ENCODE results near the gene ZNF423.

The ZNF423 gene

GRCh38 chr16:49733313-49734009 is 122.5 kb downstream of the ZNF423 start:
- in situ Hi-C loops (cut with MboI; ENCODE audit: low sequenced_read_pairs) = no loop called here

GRCh38 chr16:49731911-49732310 is 124.0 kb downstream of the ZNF423 start:
- in situ Hi-C loops (cut with MboI; ENCODE audit: low sequenced_read_pairs) = no loop called here

GRCh38 chr16:49730772-49731171 is 125.1 kb downstream of the ZNF423 start:
- in situ Hi-C loops (cut with MboI; ENCODE audit: low sequenced_read_pairs) = no loop called here

- in situ Hi-C loops (cut with MboI; ENCODE audit: low sequenced_read_pairs) = no loop called here
These were observed 128.3 kb downstream of the ZNF423 start for GRCh38 chr16:49727611-49728010.

GRCh38 chr16:49726155-49726554 is 129.8 kb downstream of the ZNF423 start:
- in situ Hi-C loops (cut with MboI; ENCODE audit: low sequenced_read_pairs) = no loop called here

- in situ Hi-C loops (cut with MboI; ENCODE audit: low sequenced_read_pairs) = no loop called here
These were observed 130.3 kb downstream of the ZNF423 start for GRCh38 chr16:49725651-49726050.

GRCh38 chr16:49724774-49725173 is 131.1 kb downstream of the ZNF423 start:
- in situ Hi-C loops (cut with MboI; ENCODE audit: low sequenced_read_pairs) = no loop called here

- in situ Hi-C loops (cut with MboI; ENCODE audit: low sequenced_read_pairs) = no loop called here
These were observed 132.6 kb downstream of the ZNF423 start for GRCh38 chr16:49723310-49723709.

DNA sequence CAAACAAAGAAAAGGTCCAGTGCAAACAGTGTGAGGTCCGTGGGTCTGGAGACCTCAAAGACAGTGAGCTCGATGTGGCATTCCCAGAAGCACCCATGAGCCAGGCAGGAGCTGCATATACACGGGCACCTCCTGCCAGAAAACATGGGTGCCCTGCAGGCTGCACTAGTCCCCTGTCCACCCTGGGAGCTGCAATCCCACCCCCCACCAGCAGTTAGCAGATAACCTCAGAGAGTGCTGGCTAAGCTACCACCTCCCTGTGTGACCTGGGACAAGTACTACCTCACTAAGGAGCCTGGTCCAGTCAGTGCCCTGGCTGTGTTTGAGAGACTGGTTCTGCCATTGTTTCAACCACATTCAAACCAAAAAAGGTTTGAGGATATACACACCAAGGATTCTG is 135.7 kb downstream of the ZNF423 start:
- in situ Hi-C loops (cut with MboI; ENCODE audit: low sequenced_read_pairs) = no loop called here

GRCh38 chr16:49717689-49718088 is 138.2 kb downstream of the ZNF423 start:
- in situ Hi-C loops (cut with MboI; ENCODE audit: low sequenced_read_pairs) = no loop called here

DNA sequence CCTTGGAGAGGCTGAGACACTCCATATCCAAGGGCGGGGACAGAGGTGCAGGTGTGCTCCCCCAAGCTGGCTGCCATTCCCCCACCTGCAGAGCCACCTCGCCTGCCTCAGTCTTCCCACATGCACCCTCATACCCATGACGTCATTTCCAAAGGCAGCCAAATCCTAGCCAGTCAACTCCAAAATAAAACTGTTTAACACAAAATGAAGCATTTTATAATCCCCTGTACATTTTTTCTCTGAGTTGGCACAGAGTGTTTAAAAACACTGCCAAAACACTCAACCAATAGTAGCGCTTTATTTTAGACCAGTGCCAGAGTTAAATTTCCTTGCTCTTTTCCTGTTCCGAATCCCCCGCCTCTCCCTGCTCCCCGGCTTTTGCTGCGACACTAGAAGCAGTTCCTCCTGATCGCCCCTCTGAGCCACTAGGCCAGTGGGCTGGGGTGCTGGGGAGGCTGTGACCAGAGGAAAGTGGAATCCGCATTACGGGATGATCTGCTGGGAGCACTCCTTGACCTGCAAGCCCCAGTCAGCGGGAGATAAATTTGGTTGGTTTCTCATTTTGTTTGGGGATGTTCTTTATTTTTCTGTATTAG is 139.5 kb downstream of the ZNF423 start:
- in situ Hi-C loops (cut with MboI; ENCODE audit: low sequenced_read_pairs) = no loop called here

DNA sequence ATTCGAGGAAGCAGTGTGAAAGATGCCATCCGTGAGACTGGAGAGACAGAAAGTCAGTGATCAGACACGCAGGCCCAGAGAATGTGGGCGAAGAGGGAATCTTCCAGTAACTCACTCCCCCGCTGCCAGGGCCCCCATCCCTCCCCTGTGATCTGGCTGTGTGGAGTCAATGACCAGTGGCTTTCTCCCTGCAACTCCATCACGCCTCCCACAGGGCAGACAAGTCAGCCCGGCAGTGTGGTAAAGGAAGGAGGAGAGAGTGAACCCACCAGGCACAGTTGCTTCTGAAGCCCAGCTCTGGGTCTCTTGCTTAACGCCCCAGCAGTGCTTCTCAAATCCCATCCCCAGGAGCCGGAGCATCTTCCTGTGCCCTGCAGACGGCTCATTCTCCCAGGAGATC is 142.1 kb downstream of the ZNF423 start:
- in situ Hi-C loops (cut with MboI; ENCODE audit: low sequenced_read_pairs) = no loop called here

DNA sequence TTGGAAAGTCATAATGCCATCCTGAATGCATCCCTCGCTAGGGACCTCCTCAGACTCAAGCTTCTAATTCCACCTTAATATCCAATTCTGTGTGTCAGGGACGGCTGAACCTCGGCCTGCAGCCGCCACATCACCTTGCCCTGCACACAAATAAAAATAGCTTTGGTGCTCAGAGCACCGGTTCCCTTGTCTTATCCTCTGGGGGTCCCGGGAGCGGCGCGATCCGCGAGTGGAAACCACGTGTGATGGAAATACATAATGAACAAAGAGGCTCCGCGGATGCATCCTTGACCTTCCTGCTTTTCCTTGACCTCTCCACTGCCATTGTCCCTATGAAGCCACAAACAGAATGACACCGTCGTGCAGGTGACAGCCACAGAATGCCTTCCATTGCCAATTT is 143.4 kb downstream of the ZNF423 start:
- in situ Hi-C loops (cut with MboI; ENCODE audit: low sequenced_read_pairs) = no loop called here

GRCh38 chr16:49712106-49712505 is 143.8 kb downstream of the ZNF423 start:
- in situ Hi-C loops (cut with MboI; ENCODE audit: low sequenced_read_pairs) = no loop called here

DNA sequence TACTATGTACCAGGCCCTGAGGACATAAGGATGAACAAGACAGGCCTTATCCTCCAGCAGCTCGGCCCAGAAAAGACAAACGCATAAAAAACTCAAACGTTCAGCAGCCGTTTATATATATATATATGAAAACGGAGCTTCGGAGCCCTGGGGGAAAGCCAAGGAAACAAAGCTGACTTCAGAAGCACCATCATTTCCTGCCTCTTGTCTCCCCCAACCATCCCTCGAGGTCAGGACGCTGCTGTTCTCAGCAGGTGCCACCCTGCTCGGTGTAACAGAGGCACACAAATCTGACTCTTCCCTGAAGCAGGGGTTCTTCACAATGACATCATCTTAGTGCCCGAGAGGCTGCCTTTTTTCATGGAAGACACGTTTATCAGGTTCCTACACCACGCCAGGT is 146.9 kb downstream of the ZNF423 start:
- in situ Hi-C loops (cut with MboI; ENCODE audit: low sequenced_read_pairs) = no loop called here

DNA sequence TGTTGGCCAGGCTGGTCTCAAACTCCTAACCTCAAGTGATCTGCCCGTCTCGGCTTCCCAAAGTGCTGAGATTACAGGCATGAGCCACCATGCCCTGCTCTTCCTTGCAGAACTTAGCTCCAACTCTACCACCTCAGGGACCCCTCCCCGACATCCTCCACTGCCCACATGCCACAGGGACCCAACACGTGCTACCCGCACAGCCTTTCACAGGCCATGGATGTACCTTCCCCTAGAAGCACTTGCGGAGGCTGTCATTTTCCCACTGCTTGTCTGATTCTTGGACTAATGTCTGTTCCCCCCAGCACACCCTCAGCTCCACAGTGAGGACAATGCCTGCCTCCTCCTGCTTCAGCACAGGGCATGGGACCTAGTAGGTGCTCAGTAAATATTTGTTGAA is 147.4 kb downstream of the ZNF423 start:
- in situ Hi-C loops (cut with MboI; ENCODE audit: low sequenced_read_pairs) = no loop called here

DNA sequence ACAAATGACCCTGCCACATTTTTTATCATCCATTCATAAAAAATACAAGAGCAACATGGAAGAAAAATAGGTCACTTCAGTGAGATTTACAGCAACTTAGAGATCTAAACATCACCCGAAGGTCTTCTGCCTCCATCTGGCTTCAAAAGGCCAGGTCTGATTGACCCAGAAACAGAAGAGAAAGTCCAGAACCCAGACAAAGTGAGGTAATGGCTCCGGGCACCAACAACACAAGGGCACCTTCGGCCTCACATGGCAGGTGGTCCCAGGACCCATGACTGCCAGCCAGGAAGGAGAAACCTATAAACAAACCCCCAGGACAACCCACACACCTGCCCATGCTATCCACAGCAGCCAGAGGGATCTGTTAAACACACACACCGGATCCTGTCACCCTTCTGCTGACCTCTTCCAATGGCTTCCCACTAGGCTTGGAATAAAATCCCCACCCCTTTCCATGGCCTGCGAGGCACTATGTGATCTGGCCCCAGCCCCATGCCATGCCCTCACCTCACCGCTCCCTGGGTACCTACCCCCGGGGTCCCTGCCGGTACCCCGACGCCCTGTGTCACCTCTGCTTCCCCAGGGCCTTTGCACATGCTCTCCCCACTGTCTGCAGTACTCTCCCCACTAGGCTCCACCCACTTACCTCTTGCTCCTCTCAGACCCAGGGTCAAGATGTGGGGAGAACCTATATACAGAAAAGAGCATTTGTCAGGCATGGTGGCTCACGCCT is 149.1 kb downstream of the ZNF423 start:
- in situ Hi-C loops (cut with MboI; ENCODE audit: low sequenced_read_pairs) = no loop called here

- in situ Hi-C loops (cut with MboI; ENCODE audit: low sequenced_read_pairs) = no loop called here
These were observed 151.2 kb downstream of the ZNF423 start for GRCh38 chr16:49704586-49705155.

- in situ Hi-C loops (cut with MboI; ENCODE audit: low sequenced_read_pairs) = no loop called here
These were observed 152.4 kb downstream of the ZNF423 start for GRCh38 chr16:49703483-49703882.

DNA sequence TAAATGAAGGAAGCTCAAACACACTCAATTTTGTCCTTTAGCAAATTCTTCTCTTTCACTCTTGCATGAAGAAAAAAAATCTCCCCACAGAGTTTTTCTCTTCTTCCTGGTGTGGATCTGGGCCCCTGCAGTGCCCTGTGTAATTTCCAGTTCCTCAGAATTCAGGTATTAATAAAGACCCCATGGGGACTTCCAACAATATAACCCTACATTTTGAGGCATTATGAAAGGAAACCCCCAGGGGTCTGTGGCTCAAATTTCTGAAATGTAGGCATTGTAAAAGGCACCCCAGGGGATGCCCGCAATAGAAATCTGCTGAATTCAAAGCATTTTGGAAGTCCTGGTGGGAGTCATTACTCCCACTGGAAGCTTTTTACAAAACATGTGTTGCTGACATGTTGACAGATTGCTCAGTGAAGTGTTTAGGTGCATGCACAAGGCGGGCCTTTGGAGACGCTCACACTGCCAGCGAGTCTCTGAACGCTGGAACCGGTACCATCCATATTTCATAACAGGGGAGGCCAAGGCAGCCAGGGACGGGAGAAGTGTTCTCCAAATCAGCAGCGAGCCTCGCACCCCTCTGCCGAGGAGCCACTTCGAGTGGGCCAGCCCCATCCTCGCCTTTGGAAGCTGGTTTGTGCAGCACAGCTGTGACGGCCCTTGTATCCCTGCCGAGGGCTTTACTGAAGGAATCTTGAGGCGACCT is 154.0 kb downstream of the ZNF423 start:
- in situ Hi-C loops (cut with MboI; ENCODE audit: low sequenced_read_pairs) = no loop called here

- in situ Hi-C loops (cut with MboI; ENCODE audit: low sequenced_read_pairs) = no loop called here
These were observed 154.7 kb downstream of the ZNF423 start for GRCh38 chr16:49701065-49701685.

Data from HL-60/S4 (cell line).